Measurements from ENCODE around the gene RAD51B.

- TF ChIP-seq EZH2 (IDR thresholded peaks at IDR 0.05) = no peak
- no peak for TF ChIP-seq POLR2AphosphoS5 (IDR thresholded peaks at IDR 0.05; ENCODE audit: borderline replicate concordance, low read depth, low read length)
- no peak for TF ChIP-seq FOXP2 (optimal IDR thresholded peaks at IDR 0.05; ENCODE audit: control extremely low read depth, extremely low read length, insufficient read depth)
Observed at GRCh38 chr14:67883717-67884116, 64.1 kb downstream of the RAD51B start.
